Measurements from ENCODE around the gene CREB3L1. TPM values are rescaled to one million over a fixed set of nuclear protein-coding genes. Genes with fewer than 3 reads are reported as not detected.
A peak's percentile ranks its signal among the peaks of the same experiment; 100 is the strongest.

Gene CREB3L1
- total RNA-seq, 5 donors from 2014 or later (not counting 1 experiment from before 2014, with no cell fraction given), result 0.38 to 0.72 (median 0.38) TPM; not detected in 2

DNA sequence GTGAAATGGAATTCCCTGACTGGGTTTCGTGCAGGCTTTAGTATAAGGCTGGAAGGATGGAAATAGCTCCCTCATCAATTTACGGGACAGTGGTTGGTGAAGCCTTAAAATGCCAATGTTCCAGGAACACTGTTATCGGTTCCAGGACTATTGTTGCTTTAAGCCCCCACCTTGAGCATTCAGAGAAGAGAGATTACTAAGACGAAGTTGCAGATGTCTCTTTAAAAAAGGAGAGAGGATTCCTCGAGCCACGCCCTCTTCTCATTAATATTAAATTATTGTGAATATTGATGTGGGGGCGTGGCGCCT is 195 bp upstream of the CREB3L1 start:
- no peaks in the 10 kb centered on the region for H3K36me3 Mint-ChIP-seq
- H3K27me3 Mint-ChIP-seq, result peaks cover 35 to 36% of the 10 kb centered on the region in 2 donors
- no peak overlapping the region for H3K4me3 ChIP-seq (ENCODE audit: control insufficient read depth in 1 of 2, extremely low read depth in 1 of 2, low read length in 1 of 2)
- peaks cover 4 to 54% of the 10 kb centered on the region in 2 experiments for H3K27me3 ChIP-seq (replicated peaks in 1 of 2; ENCODE audit: control insufficient read depth in 2 of 2, extremely low read depth in 1 of 2, insufficient read depth in 2 of 2, low read length in 1 of 2)
- POLR2A ChIA-PET, result no interaction called here
- peak overlapping the region; percentile 47 to 69 (median 51) for H3K4me3 Mint-ChIP-seq
- no peaks in the 10 kb centered on the region for H3K9me3 ChIP-seq
- no CpG with 5 or more reads among the region's 8 CpGs for WGBS (ENCODE audit: insufficient coverage)
- no peak for DNase-seq
- no peaks in the 10 kb centered on the region for H3K9me3 Mint-ChIP-seq
- H3K4me1 Mint-ChIP-seq, result peaks cover 8 to 21% (median 15%) of the 10 kb centered on the region in 3 donors
- peaks cover 0 to 21% of the 10 kb centered on the region in 2 experiments for H3K4me1 ChIP-seq (ENCODE audit: control insufficient read depth in 1 of 2, extremely low read depth in 1 of 2, insufficient read depth in 2 of 2, low read length in 2 of 2)
- CTCF ChIA-PET, result no interaction called here
- no peak overlapping the region for H3K27ac ChIP-seq (ENCODE audit: low read length)
- no peaks in the 10 kb centered on the region for H3K36me3 ChIP-seq (ENCODE audit: control insufficient read depth in 2 of 2, extremely low read depth in 1 of 2, insufficient read depth in 1 of 2, low read length in 1 of 2)
- no peak for ATAC-seq (replicated peaks in 1 of 4)
- H3K27ac Mint-ChIP-seq, result peak overlapping the region in 1 of 2 donors; percentile 19

DNA sequence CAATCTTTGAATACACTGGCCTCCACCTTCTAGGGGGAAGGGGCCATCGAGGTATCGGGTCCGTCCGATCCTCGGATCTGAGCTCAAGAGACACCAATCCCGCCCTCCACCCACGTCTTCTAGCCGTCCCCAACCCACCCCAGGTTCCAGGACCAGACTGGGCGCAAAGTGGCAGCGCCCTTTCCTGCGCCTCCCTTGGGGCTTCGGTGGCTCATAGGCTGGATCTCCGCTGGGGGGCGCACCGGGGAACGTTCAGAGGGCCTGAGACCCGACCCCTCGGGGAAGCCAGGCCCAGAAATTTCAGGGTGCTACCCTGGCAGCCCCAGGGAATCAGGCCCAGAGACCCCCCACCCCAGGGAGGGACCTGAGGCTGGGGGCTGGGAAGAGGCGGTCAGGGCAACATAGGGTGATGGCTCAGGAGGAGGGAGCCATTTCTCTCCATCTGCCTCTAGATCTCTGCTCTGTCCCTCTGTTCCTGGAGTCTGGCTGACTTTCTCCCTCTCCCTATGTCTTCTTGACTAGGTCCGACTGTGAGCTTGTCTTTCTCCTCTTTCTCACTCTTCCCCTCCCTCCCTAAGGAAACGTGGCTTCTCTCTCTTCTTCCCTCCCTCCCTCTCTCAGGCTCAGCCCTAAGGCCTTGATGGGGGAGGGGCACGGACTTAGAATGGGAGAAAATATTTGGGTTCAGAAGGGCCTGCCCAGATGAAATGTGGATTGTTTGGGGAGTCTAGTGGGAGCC is 1.1 kb downstream of the CREB3L1 start:
- WGBS (ENCODE audit: insufficient coverage), result 21% methylated on average over 16 of the region's 22 CpGs
- ChIA-PET CTCF (no interaction called here), POLR2A (no interaction called here)
- H3K4me3 Mint-ChIP-seq, result peak overlapping the region in 1 of 3 donors; percentile 53
- Histone ChIP-seq H3K27me3 (replicated peaks in 1 of 2; ENCODE audit: control insufficient read depth in 2 of 2, extremely low read depth in 1 of 2, insufficient read depth in 2 of 2, low read length in 1 of 2) (peaks cover 4 to 56% of the 10 kb centered on the region in 2 experiments), H3K4me1 (ENCODE audit: control insufficient read depth in 1 of 2, extremely low read depth in 1 of 2, insufficient read depth in 2 of 2, low read length in 2 of 2) (peaks cover 0 to 21% of the 10 kb centered on the region in 2 experiments), H3K9me3 (no peaks in the 10 kb centered on the region), H3K36me3 (ENCODE audit: control insufficient read depth in 2 of 2, extremely low read depth in 1 of 2, insufficient read depth in 1 of 2, low read length in 1 of 2) (no peaks in the 10 kb centered on the region), H3K4me3 (ENCODE audit: control insufficient read depth in 1 of 2, extremely low read depth in 1 of 2, low read length in 1 of 2) (peak overlapping the region in 1 of 2 donors; percentile 46), H3K27ac (ENCODE audit: low read length) (no peak overlapping the region)
- no peaks in the 10 kb centered on the region for H3K36me3 Mint-ChIP-seq
- ATAC-seq (replicated peaks in 1 of 4) (peak; percentile 39 to 62 (median 52)), DNase-seq (peak in 21 of 35 experiments; percentile 12 to 50 (median 28))
- peaks cover 35 to 36% of the 10 kb centered on the region in 2 donors for H3K27me3 Mint-ChIP-seq
- H3K27ac Mint-ChIP-seq, result no peak overlapping the region
- no peaks in the 10 kb centered on the region for H3K9me3 Mint-ChIP-seq
- peaks cover 6 to 14% (median 11%) of the 10 kb centered on the region in 3 donors for H3K4me1 Mint-ChIP-seq

DNA sequence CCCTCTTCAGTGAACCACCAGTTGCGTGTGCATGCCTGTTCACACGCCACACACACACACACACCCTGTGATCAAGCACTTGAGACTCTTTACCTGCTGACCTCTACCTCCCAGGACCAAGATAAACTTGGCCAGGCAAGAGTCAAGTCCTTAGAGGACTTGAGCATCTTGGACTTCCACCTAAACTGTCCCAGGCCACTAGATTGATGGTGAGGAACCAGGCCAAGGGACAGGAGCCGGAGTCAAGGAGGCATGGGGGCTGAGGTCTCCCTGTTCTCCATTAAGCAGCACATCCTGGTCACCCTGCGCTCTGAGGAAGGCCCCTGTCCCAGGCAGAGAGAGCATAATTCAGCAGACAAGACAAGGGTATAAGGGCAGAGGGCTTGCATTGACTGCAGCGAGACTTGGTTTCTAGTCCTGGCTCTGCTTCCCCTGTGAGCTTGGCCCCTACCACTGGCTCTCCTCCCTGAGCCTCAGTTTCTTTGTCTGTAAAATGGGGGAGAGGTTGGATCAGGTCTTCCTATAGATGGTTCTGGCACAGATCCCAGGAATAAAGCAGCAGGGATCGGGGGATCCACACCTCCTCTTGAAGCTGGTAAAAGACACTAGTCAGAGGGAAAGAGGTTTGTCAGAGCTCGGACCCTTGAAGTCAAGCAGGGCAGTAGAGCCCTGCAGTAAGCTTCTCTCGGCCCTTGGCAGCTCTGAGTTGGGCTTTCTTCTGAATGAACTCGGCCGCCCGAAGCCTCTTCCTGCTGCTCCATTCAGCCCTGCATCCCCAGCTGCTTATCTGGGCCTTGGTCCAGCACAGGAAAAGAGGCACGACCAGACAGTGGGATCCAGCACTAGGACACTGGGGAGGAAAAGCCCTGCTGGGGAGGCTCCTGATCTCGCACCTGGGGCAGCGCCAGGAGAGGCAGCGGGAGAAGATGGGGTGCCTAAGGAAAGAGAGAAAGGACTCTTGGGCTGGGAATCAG is 2.0 kb downstream of the CREB3L1 start:
- Histone ChIP-seq H3K4me1 (ENCODE audit: control insufficient read depth in 1 of 2, extremely low read depth in 1 of 2, insufficient read depth in 2 of 2, low read length in 2 of 2) (peaks cover 0 to 21% of the 10 kb centered on the region in 2 experiments), H3K4me3 (ENCODE audit: control insufficient read depth in 1 of 2, extremely low read depth in 1 of 2, low read length in 1 of 2) (no peak overlapping the region), H3K36me3 (ENCODE audit: control insufficient read depth in 2 of 2, extremely low read depth in 1 of 2, insufficient read depth in 1 of 2, low read length in 1 of 2) (no peaks in the 10 kb centered on the region), H3K27me3 (replicated peaks in 1 of 2; ENCODE audit: control insufficient read depth in 2 of 2, extremely low read depth in 1 of 2, insufficient read depth in 2 of 2, low read length in 1 of 2) (peaks cover 4 to 62% of the 10 kb centered on the region in 2 experiments), H3K9me3 (no peaks in the 10 kb centered on the region), H3K27ac (ENCODE audit: low read length) (no peak overlapping the region)
- Mint-ChIP-seq H3K27me3 (peaks cover 35 to 36% of the 10 kb centered on the region in 2 donors), H3K9me3 (no peaks in the 10 kb centered on the region), H3K27ac (no peak overlapping the region), H3K4me1 (peaks cover 6 to 14% (median 11%) of the 10 kb centered on the region in 3 donors), H3K36me3 (no peaks in the 10 kb centered on the region), H3K4me3 (peak overlapping the region in 1 of 3 donors; percentile 53)
- DNase-seq, result no peak
- ATAC-seq (replicated peaks in 1 of 4), result no peak
- ChIA-PET CTCF (interaction anchor here in 1 of 2 donors (0.6 kb wide), 1 partner anchor 49 kb away, joined by 3 read pairs; no protein-coding TSS in a partner anchor), POLR2A (no interaction called here)
- WGBS (ENCODE audit: insufficient coverage), result 83% methylated on average over 12 of the region's 15 CpGs

DNA sequence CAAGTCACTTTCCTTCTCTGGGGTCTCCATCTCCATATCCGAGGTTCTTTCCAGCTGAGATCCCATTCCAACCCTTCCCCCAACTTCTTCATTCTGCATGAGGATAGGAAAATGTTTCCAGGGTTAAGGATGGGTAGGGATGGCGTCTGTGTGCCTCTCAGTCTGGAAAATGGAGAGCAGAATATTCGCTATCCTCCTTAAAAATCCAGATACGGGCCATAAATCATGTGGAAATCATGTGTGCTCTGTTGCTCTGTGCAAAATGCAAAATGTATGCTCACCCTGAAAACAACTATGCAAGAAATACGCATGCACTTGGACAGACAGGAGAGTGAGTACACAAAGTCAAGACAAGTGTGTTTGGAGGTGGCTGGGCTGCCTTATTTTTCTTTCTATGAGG is 3.2 kb downstream of the CREB3L1 start:
- Mint-ChIP-seq H3K27ac (peak overlapping the region in 1 of 2 donors; percentile 19), H3K9me3 (no peaks in the 10 kb centered on the region), H3K4me3 (no peak overlapping the region), H3K27me3 (peaks cover 27 to 35% of the 10 kb centered on the region in 2 donors), H3K36me3 (no peaks in the 10 kb centered on the region), H3K4me1 (peaks cover 6 to 14% (median 11%) of the 10 kb centered on the region in 3 donors)
- POLR2A ChIA-PET, result no interaction called here
- no peak overlapping the region for H3K27ac ChIP-seq (ENCODE audit: low read length)
- ATAC-seq (replicated peaks in 1 of 4), result no peak
- 67% methylated on average over 3 of the region's 5 CpGs for WGBS (ENCODE audit: insufficient coverage)
- CTCF ChIA-PET, result interaction anchor here in 1 of 2 donors (0.6 kb wide), 1 partner anchor 8 kb away, joined by 5 read pairs; no protein-coding TSS in a partner anchor
- H3K36me3 ChIP-seq (ENCODE audit: control insufficient read depth in 2 of 2, extremely low read depth in 1 of 2, insufficient read depth in 1 of 2, low read length in 1 of 2), result no peaks in the 10 kb centered on the region
- no peak for DNase-seq
- H3K4me1 ChIP-seq (ENCODE audit: control insufficient read depth in 1 of 2, extremely low read depth in 1 of 2, insufficient read depth in 2 of 2, low read length in 2 of 2), result peaks cover 0 to 21% of the 10 kb centered on the region in 2 experiments
- no peaks in the 10 kb centered on the region for H3K9me3 ChIP-seq
- H3K27me3 ChIP-seq (replicated peaks in 1 of 2; ENCODE audit: control insufficient read depth in 2 of 2, extremely low read depth in 1 of 2, insufficient read depth in 2 of 2, low read length in 1 of 2), result peaks cover 4 to 60% of the 10 kb centered on the region in 2 experiments
- H3K4me3 ChIP-seq (ENCODE audit: control insufficient read depth in 1 of 2, extremely low read depth in 1 of 2, low read length in 1 of 2), result no peak overlapping the region

- ATAC-seq (replicated peaks in 1 of 4), result no peak
- H3K9me3 ChIP-seq, result no peaks in the 10 kb centered on the region
- Mint-ChIP-seq H3K36me3 (no peaks in the 10 kb centered on the region), H3K4me1 (peaks cover 6 to 14% (median 11%) of the 10 kb centered on the region in 3 donors), H3K4me3 (no peak overlapping the region), H3K27ac (no peak overlapping the region), H3K9me3 (no peaks in the 10 kb centered on the region), H3K27me3 (peaks cover 22 to 28% of the 10 kb centered on the region in 2 donors)
- no peaks in the 10 kb centered on the region for H3K36me3 ChIP-seq (ENCODE audit: control insufficient read depth in 2 of 2, extremely low read depth in 1 of 2, insufficient read depth in 1 of 2, low read length in 1 of 2)
- peaks cover 3 to 53% of the 10 kb centered on the region in 2 experiments for H3K27me3 ChIP-seq (replicated peaks in 1 of 2; ENCODE audit: control insufficient read depth in 2 of 2, extremely low read depth in 1 of 2, insufficient read depth in 2 of 2, low read length in 1 of 2)
- no peak overlapping the region for H3K27ac ChIP-seq (ENCODE audit: low read length)
- ChIA-PET CTCF (no interaction called here), POLR2A (no interaction called here)
- no peak for DNase-seq
- peaks cover 0 to 21% of the 10 kb centered on the region in 2 experiments for H3K4me1 ChIP-seq (ENCODE audit: control insufficient read depth in 1 of 2, extremely low read depth in 1 of 2, insufficient read depth in 2 of 2, low read length in 2 of 2)
- WGBS (ENCODE audit: insufficient coverage), result 42% methylated on average over 2 of the region's 7 CpGs
- H3K4me3 ChIP-seq (ENCODE audit: control insufficient read depth in 1 of 2, extremely low read depth in 1 of 2, low read length in 1 of 2), result no peak overlapping the region
These were observed 3.9 kb downstream of the CREB3L1 start for GRCh38 chr11:46281371-46281831.

- Histone ChIP-seq H3K27ac (ENCODE audit: low read length) (no peak overlapping the region), H3K4me1 (ENCODE audit: control insufficient read depth in 1 of 2, extremely low read depth in 1 of 2, insufficient read depth in 2 of 2, low read length in 2 of 2) (peaks cover 0 to 5% of the 10 kb centered on the region in 2 experiments), H3K9me3 (no peaks in the 10 kb centered on the region), H3K36me3 (ENCODE audit: control insufficient read depth in 2 of 2, extremely low read depth in 1 of 2, insufficient read depth in 1 of 2, low read length in 1 of 2) (no peaks in the 10 kb centered on the region), H3K4me3 (ENCODE audit: control insufficient read depth in 1 of 2, extremely low read depth in 1 of 2, low read length in 1 of 2) (no peak overlapping the region), H3K27me3 (replicated peaks in 1 of 2; ENCODE audit: control insufficient read depth in 2 of 2, extremely low read depth in 1 of 2, insufficient read depth in 2 of 2, low read length in 1 of 2) (peaks cover 0 to 33% of the 10 kb centered on the region in 2 experiments)
- 90% methylated on average over 3 of the region's 3 CpGs for WGBS (ENCODE audit: insufficient coverage)
- CTCF ChIA-PET, result no interaction called here
- Mint-ChIP-seq H3K27me3 (peaks cover 6 to 9% of the 10 kb centered on the region in 2 donors), H3K27ac (no peak overlapping the region), H3K9me3 (no peaks in the 10 kb centered on the region), H3K4me1 (peaks cover 0 to 4% (median 0%) of the 10 kb centered on the region in 3 donors), H3K36me3 (no peaks in the 10 kb centered on the region), H3K4me3 (no peak overlapping the region)
- POLR2A ChIA-PET, result no interaction called here
- DNase-seq, result no peak
- no peak for ATAC-seq (replicated peaks in 1 of 4)
These were observed 7.7 kb downstream of the CREB3L1 start for GRCh38 chr11:46285173-46285572.

Data from T-cell (primary cell).